Neural crest cell (in vitro differentiated cells): ENCODE measurements around the gene ABHD6. TPM values are rescaled to one million over a fixed set of nuclear protein-coding genes. Genes with fewer than 3 reads are reported as not detected.
"Not testable (repeated sequence)": the region's sequence is repeated elsewhere in the genome, so short reads cannot be mapped to it uniquely, and the experiment has no call there.

Source experiments
- DNase-seq: peaks from one replicate; pipeline ENCODE4 v3.0.0; 2021; ENCODE audit warnings: low read depth, mixed read lengths, low spot score
- H3K27ac Mint-ChIP-seq: one replicate; pipeline ENCODE4 v1.8.0; 2021; ENCODE audit warnings: mild to moderate bottlenecking, mixed read lengths; ENCODE audit not compliant: unreplicated experiment
- H3K27me3 Mint-ChIP-seq: 2 replicates; pipeline ENCODE4 v1.8.0; 2021; ENCODE audit warnings: low read depth, mild to moderate bottlenecking, mixed read lengths
- H3K36me3 Mint-ChIP-seq: 2 replicates; pipeline ENCODE4 v1.8.0; 2021; ENCODE audit warnings: low read depth, mild to moderate bottlenecking, mixed read lengths
- H3K4me1 Mint-ChIP-seq: 2 replicates; pipeline ENCODE4 v1.8.0; 2021; ENCODE audit warnings: mixed read lengths
- H3K4me3 Mint-ChIP-seq: one replicate; pipeline ENCODE4 v1.8.0; 2021; ENCODE audit warnings: mild to moderate bottlenecking, mixed read lengths
- H3K9me3 Mint-ChIP-seq: 2 replicates; pipeline ENCODE4 v1.8.0; 2021; ENCODE audit warnings: mixed read lengths
- CTCF ChIP-seq: fragments of 200-600 bp; sonication (generic); conservative IDR thresholded peaks from 2 replicates; pipeline ENCODE4 v1.5.0; 2021; ENCODE audit warnings: antibody characterized with exemption, mild to moderate bottlenecking
- total RNA-seq: library from RNA; stranded (reverse); gene quantifications from 2 replicates; pipeline ENCODE4 v1.2.1, GENCODE V29; 2021

The ABHD6 gene
- total RNA-seq, 1 donor from 2014 or later: 5.5 TPM

DNA sequence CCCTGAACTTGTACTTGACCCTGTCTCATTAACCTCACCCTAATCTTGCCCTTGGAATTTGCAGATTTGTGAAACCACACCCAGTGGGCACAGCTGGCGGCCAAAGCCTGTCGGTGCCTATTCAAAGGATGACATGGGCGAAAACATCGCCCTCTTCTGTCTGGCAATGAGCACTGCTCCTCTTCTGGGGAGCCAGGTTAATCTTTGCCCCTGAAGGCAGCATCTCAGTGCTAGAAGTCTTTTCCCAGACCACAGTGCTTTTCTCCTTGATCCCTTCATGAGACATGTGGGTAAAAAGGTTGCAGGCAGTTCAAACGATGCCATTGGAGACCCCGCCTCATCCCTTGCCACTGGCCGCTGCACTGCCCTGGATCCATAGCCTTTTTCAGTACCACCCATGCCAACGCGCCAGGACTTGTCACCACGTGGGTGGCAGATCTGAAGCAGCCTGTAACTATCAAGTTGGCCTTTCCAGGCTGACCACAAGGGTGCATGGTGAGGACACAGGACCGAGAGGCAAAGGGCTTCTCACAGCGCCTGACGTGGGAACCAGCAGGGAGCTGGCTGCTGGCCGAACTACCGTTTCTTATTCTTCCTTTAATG lies 20.3 kb upstream of the ABHD6 start:
- peaks cover 9% of the 10 kb centered on the region for H3K4me1 Mint-ChIP-seq
- H3K9me3 Mint-ChIP-seq: no peaks in the 10 kb centered on the region
- no peak overlapping the region for H3K27ac Mint-ChIP-seq
- peaks cover 25% of the 10 kb centered on the region for H3K27me3 Mint-ChIP-seq
- no peak overlapping the region for H3K4me3 Mint-ChIP-seq
- peak; percentile 44 for DNase-seq
- peak; percentile 78 for TF ChIP-seq CTCF
- H3K36me3 Mint-ChIP-seq: no peaks in the 10 kb centered on the region

DNA sequence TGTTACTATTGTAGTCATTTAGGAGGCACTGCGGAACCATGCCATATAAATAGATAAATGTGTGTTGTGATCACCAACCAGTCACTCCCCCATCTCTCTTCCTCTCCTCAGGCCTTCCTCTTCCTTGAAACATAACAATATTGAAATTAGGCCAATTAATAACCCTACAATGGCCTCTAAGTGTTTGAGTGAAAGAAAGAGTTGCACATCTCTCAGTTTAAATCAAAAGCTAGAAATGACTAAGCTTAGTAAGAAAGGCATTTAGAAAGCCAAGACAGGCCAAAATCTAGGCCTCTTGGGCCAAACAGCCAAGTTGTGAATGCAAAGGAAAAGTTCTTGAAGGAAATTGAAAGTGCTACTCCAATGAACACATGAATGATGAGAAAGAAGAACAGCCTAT lies 18.7 kb upstream of the ABHD6 start:
- peaks cover 22% of the 10 kb centered on the region for H3K27me3 Mint-ChIP-seq

DNA sequence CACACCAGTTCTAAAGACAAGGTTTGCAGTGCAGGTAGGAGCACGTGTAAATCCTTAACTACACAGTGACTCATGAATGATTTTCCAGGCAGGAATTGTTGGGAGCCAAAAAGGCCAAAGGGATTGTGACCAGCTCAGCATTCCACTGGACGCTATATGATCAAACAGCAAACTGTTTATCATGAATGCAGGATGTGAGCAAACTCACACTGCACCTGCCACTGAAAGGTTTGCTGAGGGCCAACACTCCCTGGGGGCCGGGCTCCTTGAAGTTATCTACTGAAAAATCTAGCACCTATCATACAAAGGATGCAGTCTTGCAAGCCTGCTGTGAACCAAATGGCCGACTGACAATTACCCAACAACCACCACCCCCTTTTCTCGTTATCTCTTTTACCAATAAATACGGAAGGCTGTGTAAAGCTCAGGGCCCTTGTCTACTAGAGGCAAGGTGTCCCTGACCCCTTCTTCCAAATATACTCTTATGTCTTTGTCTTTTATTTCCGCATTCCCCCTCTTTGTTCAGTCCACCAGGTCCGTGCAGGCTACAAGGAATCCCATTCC lies 15.3 kb upstream of the ABHD6 start:
- DNase-seq: no peak
- Mint-ChIP-seq H3K4me1 (peaks cover 3% of the 10 kb centered on the region), H3K36me3 (no peaks in the 10 kb centered on the region), H3K9me3 (no peaks in the 10 kb centered on the region), H3K27ac (no peak overlapping the region), H3K27me3 (peaks cover 17% of the 10 kb centered on the region), H3K4me3 (no peak overlapping the region)
- TF ChIP-seq CTCF: no peak

More for the DNA sequence above, 18.7 kb upstream of the ABHD6 start:
- H3K27ac Mint-ChIP-seq: no peak overlapping the region
- H3K4me3 Mint-ChIP-seq: no peak overlapping the region
- no peak for TF ChIP-seq CTCF
- no peaks in the 10 kb centered on the region for H3K9me3 Mint-ChIP-seq
- DNase-seq: no peak
- no peaks in the 10 kb centered on the region for H3K36me3 Mint-ChIP-seq
- peaks cover 9% of the 10 kb centered on the region for H3K4me1 Mint-ChIP-seq

- Mint-ChIP-seq H3K9me3 (no peaks in the 10 kb centered on the region), H3K4me3 (no peak overlapping the region), H3K27ac (no peak overlapping the region), H3K36me3 (no peaks in the 10 kb centered on the region), H3K27me3 (peaks cover 26% of the 10 kb centered on the region), H3K4me1 (no peaks in the 10 kb centered on the region)
- TF ChIP-seq CTCF: no peak
- no peak for DNase-seq
Measured at GRCh38 chr3:58223855-58224254, 13.7 kb upstream of the ABHD6 start.

- not testable (repeated sequence) for H3K36me3 Mint-ChIP-seq, H3K4me3 Mint-ChIP-seq, H3K27ac Mint-ChIP-seq, H3K9me3 Mint-ChIP-seq, H3K4me1 Mint-ChIP-seq, DNase-seq
- peaks cover 49% of the 10 kb centered on the region for H3K27me3 Mint-ChIP-seq
Measured at GRCh38 chr3:58227933-58228332, 9.7 kb upstream of the ABHD6 start.

DNA sequence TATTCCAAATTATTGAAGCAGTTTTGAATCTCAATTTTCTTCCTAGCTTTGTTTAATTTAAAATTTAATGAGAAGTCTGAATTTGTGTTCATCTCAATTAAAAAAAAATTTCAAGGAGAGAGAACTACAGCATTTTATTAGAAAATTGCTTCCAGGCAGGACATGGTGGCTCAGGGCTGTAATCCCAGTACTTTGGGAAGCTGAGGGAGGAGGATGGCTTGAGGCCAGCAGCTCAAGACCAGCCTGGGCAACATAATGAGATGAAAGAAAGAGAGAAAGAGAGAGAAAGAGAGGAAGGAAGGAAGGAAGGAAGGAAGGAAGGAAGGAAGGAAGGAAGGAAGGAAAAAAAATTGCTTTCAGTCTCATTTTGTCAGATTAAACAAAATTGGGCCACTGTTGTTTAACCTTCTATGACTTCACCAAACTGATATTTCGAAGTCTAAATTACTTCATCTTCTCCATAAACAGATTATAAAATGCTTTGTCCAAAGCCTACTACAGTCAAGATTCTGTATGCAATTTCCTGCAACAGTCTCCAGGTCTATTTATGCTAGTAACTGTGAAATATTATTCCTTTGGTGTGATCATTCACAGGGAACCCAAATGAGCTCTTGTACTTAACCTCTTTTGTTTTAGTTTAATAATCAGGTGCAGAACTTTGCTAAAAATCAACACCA lies 6.6 kb upstream of the ABHD6 start:
- no peak overlapping the region for H3K27ac Mint-ChIP-seq
- H3K4me1 Mint-ChIP-seq: no peaks in the 10 kb centered on the region
- no peak for TF ChIP-seq CTCF
- H3K36me3 Mint-ChIP-seq: no peaks in the 10 kb centered on the region
- H3K27me3 Mint-ChIP-seq: peaks cover 73% of the 10 kb centered on the region
- no peak overlapping the region for H3K4me3 Mint-ChIP-seq
- no peak for DNase-seq
- no peaks in the 10 kb centered on the region for H3K9me3 Mint-ChIP-seq
